Endothelial cell (in vitro differentiated cells): ENCODE data around the gene RAP1GAP. TPM values are rescaled to one million over a fixed set of nuclear protein-coding genes. Genes with fewer than 3 reads are reported as not detected.

Experiments
- DNase-seq: peaks from one replicate; pipeline ENCODE4 v3.0.0; 2021; ENCODE audit warnings: low spot score
- H3K27ac Mint-ChIP-seq: one replicate; pipeline ENCODE4 v1.8.0; 2021; ENCODE audit warnings: mixed read lengths, inconsistent platforms; ENCODE audit not compliant: unreplicated experiment
- H3K27me3 Mint-ChIP-seq: one replicate; pipeline ENCODE4 v1.8.0; 2021; ENCODE audit warnings: mild to moderate bottlenecking, moderate library complexity, mixed read lengths, inconsistent platforms; ENCODE audit not compliant: unreplicated experiment
- H3K36me3 Mint-ChIP-seq: one replicate; pipeline ENCODE4 v1.8.0; 2021; ENCODE audit warnings: mild to moderate bottlenecking, low read depth, mixed read lengths, inconsistent platforms; ENCODE audit not compliant: unreplicated experiment
- H3K4me1 Mint-ChIP-seq: one replicate; pipeline ENCODE4 v1.8.0; 2021; ENCODE audit warnings: mild to moderate bottlenecking, mixed read lengths, inconsistent platforms; ENCODE audit not compliant: unreplicated experiment
- H3K4me3 Mint-ChIP-seq: one replicate; pipeline ENCODE4 v1.8.0; 2021; ENCODE audit warnings: mild to moderate bottlenecking, mixed read lengths, inconsistent platforms; ENCODE audit not compliant: unreplicated experiment
- H3K9me3 Mint-ChIP-seq: one replicate; pipeline ENCODE4 v1.8.0; 2021; ENCODE audit warnings: mixed read lengths, inconsistent platforms; ENCODE audit not compliant: unreplicated experiment
- CTCF ChIP-seq: fragments of 200-600 bp; sonication (generic); IDR thresholded peaks from one replicate; pipeline ENCODE4 v1.5.0; 2021; ENCODE audit warnings: antibody characterized with exemption; ENCODE audit not compliant: unreplicated experiment
- total RNA-seq: library from RNA; stranded (reverse); fragmentation: NEBNext Ultra II Directional; extraction: Animal tissue kit (Norgen Biotek cat#: 25700); gene quantifications from one replicate; pipeline ENCODE4 v1.2.1, GENCODE V29; 2021; ENCODE audit not compliant: unreplicated experiment

The RAP1GAP gene
- total RNA-seq, 1 donor from 2014 or later, result 0.56 TPM

GRCh38 chr1:21689661-21690372 is 20.7 kb upstream of the RAP1GAP start:
- H3K4me3 Mint-ChIP-seq, result no peak overlapping the region
- H3K4me1 Mint-ChIP-seq, result no peaks in the 10 kb centered on the region
- H3K36me3 Mint-ChIP-seq, result peaks cover 40% of the 10 kb centered on the region
- no peak for DNase-seq
- no peaks in the 10 kb centered on the region for H3K9me3 Mint-ChIP-seq
- H3K27me3 Mint-ChIP-seq, result peaks cover 2% of the 10 kb centered on the region
- no peak for TF ChIP-seq CTCF
- H3K27ac Mint-ChIP-seq, result no peak overlapping the region

- TF ChIP-seq CTCF, result no peak
- peak overlapping the region; percentile 4 for H3K4me3 Mint-ChIP-seq
- DNase-seq, result no peak
- no peak overlapping the region for H3K27ac Mint-ChIP-seq
- peaks cover 45% of the 10 kb centered on the region for H3K36me3 Mint-ChIP-seq
- no peaks in the 10 kb centered on the region for H3K9me3 Mint-ChIP-seq
- H3K4me1 Mint-ChIP-seq, result no peaks in the 10 kb centered on the region
- no peaks in the 10 kb centered on the region for H3K27me3 Mint-ChIP-seq
These were observed 17.9 kb upstream of the RAP1GAP start for GRCh38 chr1:21687081-21687529.

- TF ChIP-seq CTCF, result no peak
- Mint-ChIP-seq H3K36me3 (peaks cover 45% of the 10 kb centered on the region), H3K9me3 (no peaks in the 10 kb centered on the region), H3K4me3 (peak overlapping the region; percentile 26), H3K27me3 (no peaks in the 10 kb centered on the region), H3K4me1 (no peaks in the 10 kb centered on the region), H3K27ac (no peak overlapping the region)
- DNase-seq, result no peak
These were observed 17.0 kb upstream of the RAP1GAP start for GRCh38 chr1:21685946-21686678.

- H3K36me3 Mint-ChIP-seq, result peaks cover 32% of the 10 kb centered on the region
- no peak for DNase-seq
- H3K4me3 Mint-ChIP-seq, result no peak overlapping the region
- H3K4me1 Mint-ChIP-seq, result peaks cover 3% of the 10 kb centered on the region
- no peaks in the 10 kb centered on the region for H3K9me3 Mint-ChIP-seq
- H3K27ac Mint-ChIP-seq, result no peak overlapping the region
- no peak for TF ChIP-seq CTCF
- peaks cover 4% of the 10 kb centered on the region for H3K27me3 Mint-ChIP-seq
These were observed 12.3 kb upstream of the RAP1GAP start for GRCh38 chr1:21681426-21681825.

GRCh38 chr1:21680918-21681317 is 11.8 kb upstream of the RAP1GAP start:
- no peaks in the 10 kb centered on the region for H3K9me3 Mint-ChIP-seq
- H3K4me3 Mint-ChIP-seq, result no peak overlapping the region
- H3K27me3 Mint-ChIP-seq, result peaks cover 4% of the 10 kb centered on the region

More at GRCh38 chr1:21680918-21681317, 11.8 kb upstream of the RAP1GAP start:
- no peak for DNase-seq
- Mint-ChIP-seq H3K4me1 (peaks cover 6% of the 10 kb centered on the region), H3K27ac (no peak overlapping the region), H3K36me3 (peaks cover 27% of the 10 kb centered on the region)
- no peak for TF ChIP-seq CTCF
